Dermis blood vessel endothelial cell (primary cell): ENCODE data around the gene IQCH. TPM values are rescaled to one million over a fixed set of nuclear protein-coding genes. Genes with fewer than 3 reads are reported as not detected.
"Not testable (repeated sequence)": the region's sequence is repeated elsewhere in the genome, so short reads cannot be mapped to it uniquely, and the experiment has no call there.

Experiments used
- DNase-seq: peaks from one replicate; pipeline ENCODE4 v3.0.0; 2010
- total RNA-seq: library from RNA; depleted of rRNA; stranded (reverse); fragments of >200 nt; gene quantifications from 2 replicates; pipeline ENCODE4 v1.2.3, GENCODE V29; 2014

Gene IQCH
- total RNA-seq, 1 donor from 2014 or later = 1.4 TPM

- DNase-seq = no peak
Observed at GRCh38 chr15:67248011-67248505, 6.5 kb upstream of the IQCH start.

- DNase-seq = no peak
Observed at GRCh38 chr15:67249830-67250229, 4.8 kb upstream of the IQCH start.

GRCh38 chr15:67251318-67251717 lies 3.3 kb upstream of the IQCH start:
- no peak for DNase-seq

- DNase-seq = no peak
Observed at GRCh38 chr15:67253101-67253500, 1.5 kb upstream of the IQCH start.

DNA sequence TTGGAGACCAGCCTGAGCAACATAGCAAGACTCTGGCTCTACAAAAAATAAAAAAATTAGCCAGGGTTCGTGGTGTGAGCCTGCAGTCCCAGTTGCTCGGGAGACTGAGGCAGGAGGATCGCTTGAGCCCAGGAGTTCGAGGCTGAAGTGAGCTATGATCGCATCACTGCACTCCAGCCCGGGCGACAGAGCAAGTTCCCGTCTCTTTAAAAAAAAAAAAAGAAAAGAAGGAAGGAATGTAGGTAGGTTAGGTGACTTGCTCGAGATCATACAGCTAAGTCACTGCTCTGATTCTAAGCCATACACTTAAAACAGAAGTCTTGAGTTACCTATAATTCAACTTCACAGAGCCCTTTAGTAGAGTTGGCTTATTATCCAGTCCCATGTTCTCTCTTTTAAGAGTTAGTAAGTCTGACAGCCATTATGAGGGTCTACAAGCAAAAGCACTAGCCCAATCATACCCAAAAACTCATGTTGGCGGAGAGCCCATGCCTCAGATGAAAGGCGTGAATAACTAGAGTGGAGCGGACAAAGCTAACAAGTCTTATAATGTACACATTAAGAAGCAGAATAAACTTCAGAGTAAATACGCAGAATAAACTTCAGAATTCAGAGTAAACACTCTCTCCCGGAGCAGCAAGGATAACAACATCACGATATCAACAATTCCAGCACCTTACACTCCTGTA lies 893 bp upstream of the IQCH start:
- DNase-seq = no peak

GRCh38 chr15:67256051-67256450 lies 1.5 kb downstream of the IQCH start:
- no peak for DNase-seq

GRCh38 chr15:67258412-67258811 lies 3.8 kb downstream of the IQCH start:
- DNase-seq = not testable (repeated sequence)

GRCh38 chr15:67259379-67259778 lies 4.8 kb downstream of the IQCH start:
- DNase-seq = no peak

GRCh38 chr15:67259806-67260205 lies 5.2 kb downstream of the IQCH start:
- DNase-seq = no peak

- DNase-seq = no peak
Observed at GRCh38 chr15:67266870-67267269, 12.3 kb downstream of the IQCH start.

- DNase-seq = no peak
Observed at GRCh38 chr15:67267440-67267839, 12.9 kb downstream of the IQCH start.

GRCh38 chr15:67267951-67268941 lies 13.7 kb downstream of the IQCH start:
- DNase-seq = no peak

DNA sequence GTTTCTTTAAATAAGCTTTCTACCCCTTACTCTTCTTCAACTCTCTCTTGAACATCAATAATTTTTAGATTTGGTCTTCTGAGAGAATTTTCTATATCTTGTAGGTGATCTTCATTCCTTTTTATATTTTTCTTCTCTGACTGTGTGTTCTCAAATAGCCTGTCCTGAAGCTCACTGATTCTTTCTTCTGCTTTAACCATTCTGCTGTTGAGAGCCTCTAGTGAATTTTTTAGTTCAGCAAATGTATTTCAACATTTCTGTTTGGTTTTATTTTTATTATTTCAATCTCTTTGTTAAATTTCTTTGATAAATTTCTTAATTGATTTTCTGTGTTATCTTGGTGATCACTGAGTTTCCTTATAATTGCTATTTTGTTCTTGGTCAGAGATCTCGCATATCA lies 19.6 kb downstream of the IQCH start:
- DNase-seq = no peak

DNA sequence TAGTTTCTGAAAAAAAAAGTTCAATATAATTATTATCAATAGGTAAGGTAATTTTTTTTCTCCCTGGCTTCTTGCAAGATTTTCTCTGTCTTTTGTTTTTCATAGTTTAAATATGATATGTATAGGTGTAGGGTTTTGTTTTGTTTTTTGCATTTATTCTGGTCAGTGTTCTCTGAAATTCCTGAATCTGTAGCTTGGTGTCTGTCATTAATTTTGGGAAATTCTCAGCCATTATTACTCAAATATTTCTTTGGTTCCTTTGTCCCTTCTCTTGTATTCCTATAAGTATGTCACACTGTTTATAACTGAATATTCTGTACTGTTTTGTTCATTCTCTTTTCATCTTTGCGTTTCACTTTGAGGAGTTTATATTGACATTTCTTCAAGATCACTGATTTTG lies 22.1 kb downstream of the IQCH start:
- DNase-seq = no peak

GRCh38 chr15:67280217-67280616 lies 25.6 kb downstream of the IQCH start:
- DNase-seq = no peak

DNA sequence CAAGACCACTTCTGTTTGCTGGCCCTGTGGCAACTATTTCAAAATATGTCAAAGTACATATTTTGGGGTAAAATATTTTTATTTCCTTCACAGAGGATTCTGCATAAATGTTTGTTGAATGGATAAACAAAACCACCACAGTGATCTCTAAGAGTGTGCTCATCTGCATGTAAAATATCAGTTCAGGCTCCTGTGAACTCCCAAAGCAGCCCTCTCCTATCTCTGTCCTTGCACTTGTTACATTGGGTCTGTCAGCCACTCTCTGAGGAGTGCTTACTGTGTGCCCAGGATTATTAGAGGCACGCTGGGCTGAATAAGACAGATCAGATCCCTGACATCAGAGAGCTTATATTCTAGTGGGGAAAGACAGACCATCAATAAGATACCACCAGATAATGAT lies 27.1 kb downstream of the IQCH start:
- DNase-seq = no peak

- DNase-seq = not testable (repeated sequence)
Observed at GRCh38 chr15:67285625-67286024, 31.0 kb downstream of the IQCH start.

DNA sequence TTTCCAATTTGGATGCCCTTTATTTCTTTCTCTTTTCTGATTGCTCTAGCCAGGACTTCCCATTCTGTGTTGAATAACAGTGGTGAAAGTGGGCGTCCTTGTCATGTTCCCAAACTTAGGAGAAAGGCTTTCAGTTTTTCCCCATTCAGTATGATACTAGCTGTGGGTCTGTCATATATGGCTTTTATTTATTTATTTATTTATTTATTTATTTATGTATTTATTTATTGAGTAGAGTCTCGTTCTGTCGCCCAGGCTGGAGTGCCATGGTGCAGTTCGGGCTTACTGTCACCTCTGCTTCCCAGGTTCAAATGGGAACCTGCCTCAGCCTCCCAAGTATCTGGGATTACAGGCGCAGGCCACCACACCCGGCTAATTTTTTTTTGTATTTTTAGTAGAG lies 31.8 kb downstream of the IQCH start:
- DNase-seq = not testable (repeated sequence)

DNA sequence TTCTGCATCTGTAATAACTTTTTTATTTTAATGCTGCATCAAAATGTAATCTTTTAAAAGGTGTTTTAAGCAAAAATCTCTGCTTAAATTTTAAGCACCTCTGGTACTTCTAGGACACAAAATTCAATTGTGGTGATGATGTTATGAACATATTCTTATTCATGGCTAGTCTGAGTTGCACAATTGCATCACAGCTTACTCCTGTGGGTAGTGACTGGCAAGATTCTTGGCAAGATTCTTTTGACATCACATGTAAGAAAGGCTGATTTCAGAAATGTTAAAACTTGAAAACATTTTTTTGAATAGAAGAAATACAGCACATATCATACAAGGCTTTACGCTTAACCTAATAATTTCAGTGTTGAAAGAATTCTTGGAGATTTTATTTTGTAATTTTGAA lies 35.7 kb downstream of the IQCH start:
- DNase-seq = no peak

GRCh38 chr15:67296188-67296587 lies 41.6 kb downstream of the IQCH start:
- no peak for DNase-seq

DNA sequence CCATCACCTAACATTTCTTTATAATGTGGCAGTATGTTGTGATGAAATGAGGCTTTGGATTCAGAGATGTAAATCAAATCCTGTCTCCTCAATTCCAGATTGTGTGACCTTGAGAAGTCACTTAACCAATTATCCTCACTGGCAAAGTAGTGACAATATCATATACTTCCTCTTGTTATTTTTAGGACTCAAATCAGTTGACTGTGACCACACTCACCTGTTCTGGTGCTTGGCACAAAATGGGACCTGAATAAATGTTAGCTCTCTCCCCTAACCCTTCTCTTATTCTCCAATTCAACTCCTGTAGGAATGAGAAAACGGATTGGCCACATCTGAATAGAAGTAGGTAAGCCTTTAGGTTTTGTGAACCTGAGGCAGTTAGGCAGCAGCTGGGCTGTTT lies 42.1 kb downstream of the IQCH start:
- no peak for DNase-seq

DNA sequence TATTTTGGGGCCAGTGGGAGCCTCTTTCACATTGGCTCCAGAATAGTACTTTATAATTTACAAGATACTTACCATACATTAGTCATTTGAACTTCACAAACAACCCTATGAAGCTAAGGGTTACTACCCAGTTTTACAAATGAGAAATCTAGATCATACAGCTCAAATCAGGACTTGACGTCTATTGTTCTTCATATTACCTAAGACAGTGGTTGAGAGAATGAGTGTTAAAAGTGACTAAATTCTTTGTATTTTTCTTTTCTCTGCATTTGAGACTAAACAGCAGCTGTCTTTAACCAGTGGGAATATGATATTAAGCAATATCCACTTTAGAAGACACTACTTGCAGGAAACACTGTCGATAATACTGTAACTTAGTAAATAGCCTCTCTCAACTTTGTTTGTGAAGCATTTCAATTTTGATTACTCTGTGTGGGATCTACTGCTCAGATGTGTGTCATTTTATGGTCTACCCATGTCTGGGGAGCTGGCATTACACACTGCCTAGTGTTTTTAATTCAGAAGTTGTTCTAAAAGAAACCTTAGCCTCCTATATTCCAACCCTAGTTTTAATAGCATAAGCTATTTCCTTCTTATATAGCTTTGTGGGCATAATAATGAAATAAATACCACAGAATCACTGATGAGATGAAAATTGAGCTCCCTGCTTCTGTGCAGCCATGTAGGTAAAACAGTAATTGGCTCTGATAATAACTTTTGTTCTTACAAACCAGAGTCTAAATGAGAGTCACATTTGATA lies 45.9 kb downstream of the IQCH start:
- DNase-seq = no peak
